ENCODE data around the gene ITPRIP.

GRCh38 chr10:104286939-104287338 lies 51.3 kb downstream of the ITPRIP start:
- TF ChIP-seq CTCF (IDR thresholded peaks at IDR 0.05) = no peak
- TF ChIP-seq POLR2A (IDR thresholded peaks at IDR 0.05) = no peak
- no peak for TF ChIP-seq POLR2AphosphoS5 (IDR thresholded peaks at IDR 0.05)
- TF ChIP-seq EP300 (IDR thresholded peaks at IDR 0.05; ENCODE audit: low read depth) = no peak
